Measurements from ENCODE around the gene TMX1. TPM values are rescaled to one million over a fixed set of nuclear protein-coding genes. Genes with fewer than 3 reads are reported as not detected.

Gene TMX1
- total and polyA plus RNA-seq, 4 donors: 8.8 to 26.9 (median 19.5) TPM

Other genes with a start within 250 kb of the TMX1 start
- 1 to 10 TPM; 1.3 to 7.9 TPM for gene TRIM9, start 145.1 kb upstream of the TMX1 start, total RNA-seq
- under 1 TPM; 0.23 to 0.25 TPM for gene TRIM9, start 145.1 kb upstream of the TMX1 start, polyA plus RNA-seq

All from aorta (tissue), 4 donors.